GM19455 (cell line): Measurements from ENCODE around the gene TBC1D16.

Experiments used
- ATAC-seq: cut with Tn5 transposase; IDR thresholded peaks from one replicate; pipeline ENCODE4 v1.9.1; 2021; ENCODE audit not compliant: unreplicated experiment

TBC1D16 gene

DNA sequence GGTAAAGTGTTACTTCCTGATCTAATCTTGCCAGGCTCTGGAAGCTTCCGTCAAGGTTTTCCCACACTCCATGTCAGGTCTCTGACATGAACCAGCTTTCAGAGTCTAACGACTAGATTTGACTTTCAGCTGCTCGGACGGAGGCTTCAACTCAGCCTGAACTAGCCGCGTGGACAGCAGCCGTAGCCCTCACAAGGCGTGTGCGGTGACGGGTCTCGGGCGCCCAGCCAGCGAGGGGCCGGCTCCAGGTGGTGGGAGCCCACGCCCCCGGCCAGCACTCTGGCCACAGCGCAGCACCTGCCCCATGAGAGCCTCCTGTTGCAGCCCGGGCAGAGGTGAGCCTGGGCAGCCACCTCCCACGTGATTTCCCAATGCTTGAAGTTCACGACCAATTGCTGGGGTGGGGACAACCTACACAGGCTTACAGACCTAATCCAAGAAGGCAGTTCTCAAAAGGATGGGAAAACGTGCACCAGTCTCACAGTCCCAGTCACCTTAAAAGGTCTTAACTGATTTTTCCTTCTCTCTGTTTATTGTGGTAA lies 45.5 kb downstream of the TBC1D16 start:
- ATAC-seq = no peak

- no peak for ATAC-seq
Measured at GRCh38 chr17:79989106-79989835, 46.4 kb downstream of the TBC1D16 start.

GRCh38 chr17:79988185-79988971 lies 47.3 kb downstream of the TBC1D16 start:
- no peak for ATAC-seq

DNA sequence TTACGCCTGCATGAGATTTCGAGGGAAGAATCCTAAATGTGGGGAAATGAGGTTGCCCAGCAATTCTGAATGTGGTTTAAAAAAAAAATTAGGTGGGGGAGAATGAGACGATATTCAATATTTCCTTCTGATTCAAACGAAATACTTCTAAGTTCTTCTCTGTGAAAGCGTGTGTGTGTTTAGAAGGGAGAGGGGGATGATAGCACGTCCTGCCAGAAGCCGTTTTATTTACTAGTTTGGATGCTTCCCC lies 47.8 kb downstream of the TBC1D16 start:
- ATAC-seq = no peak

DNA sequence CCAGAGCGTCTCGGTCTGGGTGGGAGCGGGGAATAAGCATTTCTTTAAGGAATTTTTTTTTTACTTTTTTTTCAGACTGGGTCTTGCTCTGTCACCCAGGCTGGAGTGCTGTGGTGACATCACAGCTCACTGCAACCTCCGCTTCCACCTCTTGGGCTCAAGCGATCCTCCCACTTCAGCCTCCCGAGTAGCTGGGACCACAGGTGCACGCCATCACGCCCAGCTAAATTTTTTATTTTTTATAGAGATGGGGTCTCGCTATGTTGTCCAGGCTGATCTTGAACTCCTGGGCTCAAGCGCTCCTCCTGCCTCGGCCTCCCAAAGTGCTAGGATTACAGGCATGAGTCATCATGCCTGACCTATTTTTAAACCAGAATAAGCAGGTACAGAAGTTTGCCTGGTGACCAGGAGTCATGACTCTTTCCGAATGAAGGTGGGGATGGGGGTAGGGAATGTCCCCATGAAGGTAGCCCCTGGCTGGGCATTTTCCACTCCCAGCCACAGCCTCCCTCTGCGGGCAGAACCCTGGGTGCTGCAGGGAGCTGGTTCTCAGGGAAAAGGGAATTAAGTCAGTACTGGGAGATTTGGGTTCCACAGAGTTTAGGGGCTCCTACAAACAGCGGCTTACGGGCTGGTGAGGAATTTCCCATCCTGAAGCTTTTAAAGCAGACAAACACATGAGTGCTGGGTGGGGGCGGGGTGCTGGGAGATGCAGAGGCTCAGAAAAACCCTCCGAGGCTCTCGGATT lies 48.3 kb downstream of the TBC1D16 start:
- ATAC-seq = no peak

GRCh38 chr17:79986411-79987186 lies 49.1 kb downstream of the TBC1D16 start:
- no peak for ATAC-seq

DNA sequence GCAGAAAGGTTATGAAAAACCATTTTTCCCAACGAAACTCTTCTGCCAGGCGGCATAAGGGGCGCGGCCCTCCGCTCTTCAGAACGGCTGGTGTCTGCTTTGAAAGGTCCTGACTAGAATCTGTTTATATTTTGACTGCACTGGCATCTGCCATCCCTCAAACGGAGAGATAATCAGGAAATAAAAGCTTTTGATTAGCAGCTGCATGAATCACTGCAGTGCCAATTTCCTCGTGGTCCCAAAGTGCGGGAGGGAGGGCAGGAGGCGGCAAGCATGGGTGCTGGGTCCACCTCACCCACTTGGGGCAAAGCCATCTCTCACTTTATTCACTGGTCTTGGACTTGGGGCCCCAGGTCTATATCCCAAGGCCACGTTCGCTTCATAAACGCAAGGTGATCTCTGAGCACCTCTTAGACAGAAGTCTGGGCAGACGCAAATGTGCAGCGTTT lies 49.7 kb downstream of the TBC1D16 start:
- no peak for ATAC-seq

DNA sequence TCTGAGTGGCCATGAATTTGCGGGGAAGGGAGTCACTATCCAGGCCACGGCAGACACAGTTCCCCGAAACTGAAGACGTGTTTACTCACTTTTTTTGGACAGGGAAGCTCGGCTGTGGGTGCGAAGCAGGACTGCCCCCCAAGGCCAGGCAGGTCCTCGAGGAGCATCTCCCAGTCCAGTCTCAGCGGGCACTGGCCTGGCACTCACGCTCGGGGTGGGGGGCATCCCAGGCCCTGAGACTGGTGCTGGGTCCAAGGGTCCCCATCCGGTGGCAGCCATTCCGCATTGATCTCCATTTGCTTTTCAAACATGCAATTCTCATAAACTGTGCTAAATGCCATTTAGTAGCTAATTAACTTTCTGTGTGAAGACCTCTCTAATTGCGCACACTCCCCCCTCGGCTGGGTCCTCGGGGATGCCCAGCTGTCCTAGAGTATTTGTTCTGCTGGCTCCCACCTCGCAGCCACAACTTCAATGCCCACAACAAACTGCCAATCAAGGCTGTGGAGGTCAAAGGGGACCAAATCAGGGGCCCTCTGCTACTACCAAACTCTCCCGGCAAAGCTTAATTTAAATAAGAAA lies 50.2 kb downstream of the TBC1D16 start:
- no peak for ATAC-seq

DNA sequence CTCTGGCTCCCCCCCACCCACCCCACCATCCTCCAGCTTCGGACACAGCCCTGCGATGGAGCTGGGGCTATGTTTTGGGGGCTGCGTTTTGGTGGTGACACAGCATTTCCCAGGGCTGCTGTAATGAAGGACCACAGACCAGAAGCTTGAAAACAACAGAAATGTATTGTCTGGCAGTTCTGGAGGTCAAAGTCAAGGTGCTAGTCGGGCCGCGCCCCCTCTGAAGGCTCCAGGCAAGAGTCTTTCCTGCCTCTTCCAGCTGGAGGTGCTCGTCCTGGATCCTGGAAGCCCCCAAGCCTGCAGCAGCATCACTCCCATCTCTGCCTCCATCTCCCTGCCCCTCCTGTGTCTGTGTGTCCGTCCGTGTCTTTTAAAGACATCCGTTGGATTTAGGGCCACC lies 50.8 kb downstream of the TBC1D16 start:
- no peak for ATAC-seq

DNA sequence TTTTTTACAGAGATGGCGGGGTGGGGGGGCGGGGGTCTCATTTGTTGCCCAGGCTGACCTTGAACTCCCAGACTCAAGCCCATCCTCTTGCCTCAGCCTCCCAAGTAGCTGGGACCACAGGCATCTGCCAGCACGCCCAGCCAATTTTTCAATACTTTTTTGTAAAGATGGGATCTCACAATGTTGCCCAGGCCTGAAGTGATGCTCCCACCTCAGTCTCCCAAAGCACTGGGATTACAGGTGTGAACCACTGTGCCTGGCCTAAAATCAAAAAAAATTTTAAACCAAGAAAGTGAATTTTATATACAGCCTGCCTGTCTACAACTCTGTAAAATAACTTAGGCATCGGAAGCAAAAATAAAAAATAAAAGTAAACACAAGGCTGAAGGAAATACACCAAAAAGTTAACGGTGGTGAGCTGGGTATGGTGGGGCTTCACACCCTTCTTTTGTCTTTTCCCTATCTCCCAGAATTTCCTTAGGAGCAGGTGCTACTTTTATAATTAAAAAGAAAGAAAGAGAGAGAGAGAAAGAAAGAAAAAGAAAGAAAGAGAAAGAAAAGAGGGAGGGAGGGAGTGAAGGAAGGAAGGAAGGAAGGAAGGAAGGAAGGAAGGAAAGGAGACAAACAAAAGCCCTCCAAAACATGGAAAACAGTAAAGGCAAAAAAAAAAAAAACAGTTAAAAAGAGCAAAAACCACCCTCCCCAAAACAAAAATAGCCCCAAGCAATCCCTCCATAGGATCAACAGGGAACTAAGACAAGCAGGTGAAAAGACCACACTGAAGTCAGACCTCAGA lies 51.4 kb downstream of the TBC1D16 start:
- ATAC-seq = no peak

- ATAC-seq = no peak
Measured at GRCh38 chr17:79983456-79983855, 52.2 kb downstream of the TBC1D16 start.

DNA sequence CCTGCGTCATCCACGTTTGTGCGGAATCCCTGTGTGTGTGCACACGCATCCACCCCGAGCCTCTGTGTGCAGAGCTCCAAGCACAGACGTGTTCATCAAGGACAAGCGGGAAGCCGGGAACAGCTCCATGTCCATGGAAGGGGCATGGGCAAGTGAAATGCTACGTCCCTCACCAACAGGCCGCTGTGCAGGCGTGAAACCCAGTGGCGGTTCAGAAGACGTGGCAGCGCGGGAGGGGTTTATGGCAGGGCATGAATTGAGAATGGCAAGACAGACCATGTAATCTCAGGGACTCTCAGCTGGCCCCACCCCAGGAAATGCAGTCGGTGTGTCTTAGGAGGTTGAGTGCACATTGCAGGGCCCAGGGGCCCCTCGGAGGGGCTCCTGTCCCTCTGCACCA lies 52.7 kb downstream of the TBC1D16 start:
- no peak for ATAC-seq

DNA sequence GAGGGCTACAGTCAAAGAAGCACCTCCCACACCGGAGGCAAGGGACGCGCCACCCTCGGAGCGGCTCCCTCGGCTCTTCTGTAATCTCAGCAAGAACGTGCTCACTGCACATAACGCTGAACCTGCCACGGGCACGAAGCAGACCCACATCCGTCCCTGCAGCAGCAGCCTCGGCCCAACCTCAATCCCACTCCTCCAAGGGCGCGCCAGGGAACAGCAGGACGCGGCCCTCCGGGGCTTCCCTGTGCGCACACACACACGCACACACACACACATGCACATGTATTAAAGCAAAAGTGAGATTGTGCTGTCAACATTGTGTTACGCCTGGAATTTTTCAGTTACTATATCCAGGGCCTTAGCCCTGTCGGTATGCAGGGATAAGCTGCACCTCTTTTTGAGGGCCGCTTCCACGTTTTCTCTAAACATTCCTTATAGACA lies 54.0 kb downstream of the TBC1D16 start:
- ATAC-seq = no peak

DNA sequence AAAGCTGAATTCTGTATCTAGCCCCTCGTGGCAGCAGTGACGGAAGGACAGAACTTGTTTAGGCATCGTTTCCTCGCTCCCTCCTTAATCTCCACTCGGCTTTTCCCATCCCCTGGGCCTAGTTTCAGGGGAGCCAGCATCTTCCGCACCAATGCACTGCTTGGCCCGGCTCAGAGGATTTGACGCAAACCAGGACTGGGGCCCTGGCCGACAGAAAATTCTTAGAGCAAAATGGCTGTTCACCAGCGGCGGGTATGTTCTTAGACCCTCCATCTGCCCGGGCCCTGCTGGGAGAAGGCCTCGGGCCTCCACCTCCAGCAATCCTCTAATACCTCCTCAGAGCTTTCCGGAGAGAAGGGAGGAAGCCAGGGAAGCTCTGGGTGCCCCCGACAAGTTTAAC lies 54.6 kb downstream of the TBC1D16 start:
- ATAC-seq = no peak

GRCh38 chr17:79980246-79981043 lies 55.2 kb downstream of the TBC1D16 start:
- no peak for ATAC-seq

GRCh38 chr17:79979816-79980215 lies 55.9 kb downstream of the TBC1D16 start:
- ATAC-seq = no peak

DNA sequence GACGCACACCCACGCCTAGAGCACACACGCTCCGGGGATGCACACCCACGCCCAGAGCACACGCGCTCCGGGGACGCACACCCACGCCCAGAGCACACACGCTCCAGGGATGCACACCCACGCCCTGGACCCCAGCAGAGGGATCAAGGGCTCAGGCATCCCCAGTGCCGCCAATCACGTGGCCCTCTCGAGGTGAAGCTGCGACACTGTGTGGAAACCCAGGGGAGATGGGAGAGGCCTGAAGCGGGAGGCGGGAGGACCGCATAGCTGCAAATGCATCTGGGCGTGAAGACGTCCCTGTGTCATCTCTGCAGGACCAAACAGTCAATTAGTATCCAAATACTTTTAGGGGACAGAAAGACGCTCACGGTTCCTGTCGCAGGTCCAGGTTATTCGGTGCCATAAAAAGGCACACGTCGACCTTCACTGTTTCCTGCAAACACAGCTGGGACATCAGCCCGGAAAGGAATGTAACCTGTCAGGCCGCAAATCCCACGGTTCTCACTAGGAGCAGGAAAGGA lies 56.4 kb downstream of the TBC1D16 start:
- ATAC-seq = no peak

GRCh38 chr17:79978548-79978855 lies 57.2 kb downstream of the TBC1D16 start:
- no peak for ATAC-seq
